Right kidney (tissue), 1 donor: ENCODE results near the gene ERO1B.
"Not testable (repeated sequence)": the region's sequence is repeated elsewhere in the genome, so short reads cannot be mapped to it uniquely, and the experiment has no call there.

ENCODE experiments used
- DNase-seq: peaks from one replicate; pipeline ENCODE4 v3.0.0-alpha.2; 2016

Gene ERO1B

GRCh38 chr1:236253918-236254637 is 27.7 kb downstream of the ERO1B start:
- DNase-seq: no peak

- no peak for DNase-seq
Measured at GRCh38 chr1:236253119-236253518, 28.6 kb downstream of the ERO1B start.

GRCh38 chr1:236251587-236251986 is 30.2 kb downstream of the ERO1B start:
- DNase-seq: no peak

- DNase-seq: no peak
Measured at GRCh38 chr1:236247286-236247685, 34.5 kb downstream of the ERO1B start.

- DNase-seq: no peak
Measured at GRCh38 chr1:236242568-236242967, 39.2 kb downstream of the ERO1B start.

GRCh38 chr1:236240675-236241074 is 41.1 kb downstream of the ERO1B start:
- DNase-seq: no peak

GRCh38 chr1:236239092-236239585 is 42.6 kb downstream of the ERO1B start:
- DNase-seq: no peak

- no peak for DNase-seq
Measured at GRCh38 chr1:236235116-236235515, 46.6 kb downstream of the ERO1B start.

- DNase-seq: no peak
Measured at GRCh38 chr1:236228411-236228810, 53.3 kb downstream of the ERO1B start.

GRCh38 chr1:236222632-236223031 is 59.1 kb downstream of the ERO1B start:
- DNase-seq: no peak

GRCh38 chr1:236220473-236220872 is 61.3 kb downstream of the ERO1B start:
- no peak for DNase-seq

GRCh38 chr1:236214761-236215160 is 67.0 kb downstream of the ERO1B start:
- DNase-seq: no peak

GRCh38 chr1:236213534-236213933 is 68.2 kb downstream of the ERO1B start:
- DNase-seq: no peak

- no peak for DNase-seq
Measured at GRCh38 chr1:236211815-236212214, 69.9 kb downstream of the ERO1B start.

- no peak for DNase-seq
Measured at GRCh38 chr1:236209713-236210112, 72.0 kb downstream of the ERO1B start.

- DNase-seq: no peak
Measured at GRCh38 chr1:236209185-236209584, 72.6 kb downstream of the ERO1B start.

- DNase-seq: no peak
Measured at GRCh38 chr1:236207569-236207968, 74.2 kb downstream of the ERO1B start.

GRCh38 chr1:236207121-236207520 is 74.6 kb downstream of the ERO1B start:
- DNase-seq: no peak

GRCh38 chr1:236206548-236206947 is 75.2 kb downstream of the ERO1B start:
- peak; percentile 8 for DNase-seq

GRCh38 chr1:236204656-236205055 is 77.1 kb downstream of the ERO1B start:
- no peak for DNase-seq

GRCh38 chr1:236204039-236204438 is 77.7 kb downstream of the ERO1B start:
- DNase-seq: no peak

- DNase-seq: no peak
Measured at GRCh38 chr1:236201786-236202185, 80.0 kb downstream of the ERO1B start.

GRCh38 chr1:236200925-236201324 is 80.8 kb downstream of the ERO1B start:
- no peak for DNase-seq

GRCh38 chr1:236193184-236193583 is 88.6 kb downstream of the ERO1B start:
- no peak for DNase-seq

- DNase-seq: not testable (repeated sequence)
Measured at GRCh38 chr1:236188084-236188483, 93.7 kb downstream of the ERO1B start.
